GM19463 (cell line): ENCODE measurements around the gene E2F3.
A peak's percentile ranks its signal among the peaks of the same experiment; 100 is the strongest.
"Not testable (repeated sequence)": the region's sequence is repeated elsewhere in the genome, so short reads cannot be mapped to it uniquely, and the experiment has no call there.

ENCODE experiments used
- ATAC-seq: cut with Tn5 transposase; IDR thresholded peaks from one replicate; pipeline ENCODE4 v1.9.1; 2021; ENCODE audit warnings: mild to moderate bottlenecking, moderate library complexity; ENCODE audit not compliant: unreplicated experiment

E2F3 gene

DNA sequence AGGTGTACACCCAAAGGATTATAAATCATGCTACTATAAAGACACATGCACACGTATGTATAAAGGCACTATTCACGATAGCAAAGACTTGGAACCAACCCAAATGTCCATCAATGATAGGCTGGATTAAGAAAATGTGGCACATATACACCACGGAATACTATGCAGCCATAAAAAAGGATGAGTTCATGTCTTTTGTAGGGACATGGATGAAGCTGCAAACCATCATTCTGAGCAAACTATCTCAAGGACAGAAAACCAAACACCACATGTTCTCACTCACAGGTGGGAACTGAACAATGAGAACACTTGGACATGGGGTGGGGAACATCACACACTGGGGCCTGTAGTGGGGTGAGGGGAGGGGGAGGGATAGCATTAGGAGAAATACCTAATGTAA lies 123.5 kb downstream of the E2F3 start:
- ATAC-seq = not testable (repeated sequence)

DNA sequence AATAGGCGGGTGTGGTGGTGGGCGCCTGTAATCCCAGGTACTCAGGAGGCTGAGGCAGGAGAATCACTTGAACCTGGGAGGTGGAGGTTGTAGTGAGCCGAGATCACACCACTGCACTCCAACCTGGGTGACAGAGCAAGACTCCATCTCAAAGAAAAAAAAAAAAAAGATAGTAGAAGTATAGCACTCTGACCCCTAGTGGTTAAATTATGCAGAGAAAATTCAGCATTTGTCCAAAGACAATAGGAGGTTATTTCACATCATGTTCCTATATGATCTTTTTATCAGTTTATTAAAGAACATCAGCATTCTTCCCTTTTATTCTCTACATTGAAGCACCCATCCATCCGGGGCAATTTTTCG lies 127.4 kb downstream of the E2F3 start:
- not testable (repeated sequence) for ATAC-seq

DNA sequence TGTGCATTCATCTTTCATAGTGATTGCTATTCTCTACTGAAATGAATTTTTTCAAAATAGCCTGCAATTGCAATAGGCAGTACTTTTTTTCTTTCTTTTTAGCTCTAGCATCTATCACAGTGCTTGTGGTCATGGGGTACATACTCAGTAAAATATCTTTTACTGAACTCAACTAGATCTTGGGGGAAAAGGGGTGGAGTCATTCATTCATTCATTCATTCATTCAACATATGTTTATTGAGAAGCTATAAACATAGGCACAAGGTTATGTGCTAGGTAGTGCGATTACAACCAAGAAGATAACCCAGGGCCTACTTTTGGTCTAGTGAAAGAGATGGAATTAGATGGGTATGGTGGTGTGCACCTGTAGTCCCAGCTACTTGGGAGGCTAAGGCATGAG lies 131.2 kb downstream of the E2F3 start:
- no peak for ATAC-seq

DNA sequence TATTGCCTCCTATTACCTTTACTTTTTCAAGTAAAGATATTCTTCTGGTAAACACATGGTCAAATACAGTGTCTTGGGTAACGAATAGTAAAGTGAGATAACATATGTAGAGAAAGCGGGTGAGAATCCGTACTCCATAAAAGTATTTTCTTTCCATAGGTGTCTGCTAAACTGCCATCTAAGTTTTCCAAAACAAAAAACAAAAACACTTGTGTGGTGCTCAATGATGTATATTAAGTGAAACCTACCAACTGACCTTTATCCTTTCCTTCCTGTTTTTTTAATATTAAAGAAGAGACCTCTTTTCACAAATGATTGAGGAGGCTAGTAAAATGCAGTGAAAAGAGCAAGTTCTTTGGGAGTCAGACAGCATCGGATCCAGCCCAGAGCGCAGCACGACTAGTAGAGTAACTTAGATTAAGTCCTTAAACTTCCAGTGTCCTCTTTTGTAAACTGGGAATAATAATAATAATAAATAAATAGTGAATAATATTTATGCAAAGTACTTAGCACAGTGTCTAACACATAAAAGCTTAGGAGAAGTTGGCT lies 132.1 kb downstream of the E2F3 start:
- peak; percentile 5 for ATAC-seq

DNA sequence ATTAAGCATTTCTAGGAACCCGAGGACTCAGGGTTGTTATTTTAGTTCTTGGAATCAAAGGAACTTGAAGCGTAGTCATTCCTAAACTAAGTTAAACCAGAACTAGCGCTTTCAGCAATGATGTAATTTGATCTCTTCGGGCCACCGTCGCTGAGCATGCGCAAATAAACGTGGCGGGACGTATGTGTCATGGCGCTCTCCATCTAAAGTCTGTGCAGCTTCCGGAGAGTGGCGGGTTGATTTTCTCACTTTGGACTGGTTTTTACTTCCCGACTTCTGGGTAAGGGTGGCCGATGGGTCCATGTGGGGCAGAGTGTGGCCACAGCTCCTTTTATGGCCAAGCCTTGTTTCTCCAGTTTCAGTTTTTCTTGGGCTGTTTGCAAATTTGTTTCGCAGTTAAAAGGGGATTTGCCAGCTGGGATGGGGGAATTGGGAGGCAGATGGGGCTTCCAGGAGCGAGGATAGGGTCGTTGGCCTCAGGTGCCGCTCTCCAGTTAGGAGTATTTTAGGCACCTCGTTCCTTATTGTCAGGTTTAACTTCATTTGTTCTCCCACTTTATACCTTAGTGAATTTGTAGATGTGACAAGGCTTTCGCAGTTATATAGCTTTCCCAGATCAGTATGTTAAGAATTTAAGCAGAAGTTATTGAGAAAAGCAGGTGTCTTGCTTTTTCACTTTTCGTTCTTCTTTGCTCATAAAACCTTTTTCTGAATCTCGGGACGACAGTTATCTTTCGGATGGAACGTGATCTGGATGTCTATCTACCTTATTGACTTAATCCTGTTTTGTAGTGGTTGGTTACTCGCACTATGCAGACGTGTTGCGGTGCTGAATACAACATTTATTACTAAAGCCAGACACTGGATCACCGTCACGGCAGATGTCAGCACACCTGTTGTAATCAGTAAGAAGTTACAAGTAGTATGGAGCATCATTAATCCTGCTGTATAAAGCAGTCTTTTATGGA lies 132.9 kb downstream of the E2F3 start, which contains the start of gene CDKAL1:
Gene CDKAL1, plus strand, starts transcription at position 163 of the 968 bp plus-strand sequence. CDS start 11,894 bp downstream, outside the sequence.
- peak; percentile 84 for ATAC-seq

DNA sequence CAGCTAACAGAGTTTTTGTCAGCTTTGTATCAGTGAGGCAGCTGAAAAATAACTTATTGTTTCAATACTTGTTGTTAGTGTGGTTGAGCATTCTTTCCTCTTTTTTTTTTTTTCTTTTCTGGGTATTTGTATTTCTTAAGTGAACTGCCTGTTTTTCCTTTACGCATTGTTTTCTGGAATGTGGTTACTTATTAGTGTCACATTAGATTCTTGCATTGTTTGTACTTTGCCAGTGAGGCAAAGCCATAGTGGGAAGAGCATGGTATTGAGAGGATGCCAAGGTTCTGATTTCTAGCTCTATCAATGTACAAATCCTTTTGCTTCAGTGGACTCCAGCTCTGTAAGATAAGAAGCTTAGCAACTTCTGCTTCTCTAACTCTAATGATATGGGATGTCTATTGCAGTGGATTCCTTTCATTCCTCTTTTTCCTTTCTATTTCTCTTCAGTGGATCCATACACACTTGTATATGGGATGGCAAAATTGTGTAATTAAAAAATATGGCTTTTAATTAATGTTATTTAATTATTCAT lies 136.5 kb downstream of the E2F3 start:
- ATAC-seq = no peak

DNA sequence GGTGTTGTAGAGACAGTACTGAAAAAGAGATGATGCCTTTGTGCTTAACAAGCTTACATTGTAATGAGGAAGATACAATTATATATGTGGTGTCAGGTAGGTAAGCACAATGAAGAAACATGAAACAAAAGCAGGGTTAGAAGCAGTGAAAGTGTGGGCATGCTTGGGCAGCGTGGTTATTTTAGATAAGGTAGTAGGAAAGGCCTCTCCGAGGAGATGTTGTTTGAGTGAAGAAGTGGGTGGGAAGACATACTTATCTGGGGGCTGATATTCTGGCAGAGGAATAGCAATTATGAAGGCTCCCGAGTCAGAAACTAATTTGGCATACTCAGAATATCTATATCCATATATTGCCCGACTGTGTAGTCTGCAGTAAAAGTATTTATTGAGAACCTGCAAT lies 137.2 kb downstream of the E2F3 start:
- ATAC-seq = no peak

DNA sequence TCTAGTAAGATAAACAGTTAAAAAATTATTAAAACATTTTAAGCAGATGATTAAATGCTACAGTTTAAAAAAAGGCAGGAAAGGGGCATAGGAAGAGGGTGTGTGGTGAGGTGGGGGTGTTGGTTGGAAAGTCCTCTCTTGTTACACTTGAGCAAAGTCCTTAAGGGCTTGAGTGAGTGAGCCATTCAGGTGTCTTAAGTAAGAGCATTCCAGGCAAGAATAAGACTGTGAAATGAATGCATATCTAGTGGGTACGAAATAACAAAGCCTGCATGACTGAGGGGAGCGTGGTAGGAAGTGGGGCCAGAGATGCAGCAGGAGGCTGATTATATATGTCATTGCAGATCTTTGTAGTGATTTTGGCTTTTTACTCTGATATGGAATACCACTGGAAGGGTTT lies 137.7 kb downstream of the E2F3 start:
- no peak for ATAC-seq

DNA sequence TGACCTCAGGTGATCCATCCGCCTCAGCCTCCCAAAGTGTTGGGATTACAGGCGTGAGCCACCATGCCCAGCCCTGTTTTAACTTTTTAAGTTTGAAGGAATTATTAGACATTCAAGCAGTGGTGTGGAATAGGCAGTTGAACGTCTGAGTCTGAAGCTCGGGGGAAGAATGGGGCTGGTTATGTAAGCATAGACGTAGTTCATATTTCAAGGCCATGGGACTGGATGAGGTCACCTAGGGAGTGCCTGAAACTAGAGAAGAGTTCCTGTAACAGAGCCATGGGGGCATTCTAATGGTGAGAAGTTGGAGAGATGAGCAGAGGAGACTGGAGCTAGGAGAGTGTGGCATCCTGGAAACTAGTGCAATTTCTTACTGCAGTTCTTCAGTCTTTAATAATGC lies 139.0 kb downstream of the E2F3 start:
- ATAC-seq = no peak

DNA sequence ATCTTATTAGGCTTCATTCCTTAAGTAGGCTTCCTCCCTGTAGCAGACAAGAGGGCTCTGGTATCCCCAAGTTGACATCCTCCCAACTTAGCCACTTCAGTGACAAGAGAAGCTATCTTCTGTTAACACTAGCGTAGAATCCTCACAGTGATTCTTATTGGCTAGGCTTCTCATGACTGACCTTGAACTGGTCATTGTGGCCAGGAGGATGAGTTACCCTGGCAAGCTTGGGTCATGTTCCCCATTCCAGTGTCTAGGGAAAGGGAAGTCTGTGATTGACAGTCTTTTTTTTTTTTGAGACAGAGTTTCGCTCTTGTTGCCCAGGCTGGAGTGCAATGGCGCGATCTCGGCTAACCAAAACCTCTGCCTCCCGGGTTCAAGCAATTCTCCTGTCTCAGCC lies 139.7 kb downstream of the E2F3 start:
- no peak for ATAC-seq

DNA sequence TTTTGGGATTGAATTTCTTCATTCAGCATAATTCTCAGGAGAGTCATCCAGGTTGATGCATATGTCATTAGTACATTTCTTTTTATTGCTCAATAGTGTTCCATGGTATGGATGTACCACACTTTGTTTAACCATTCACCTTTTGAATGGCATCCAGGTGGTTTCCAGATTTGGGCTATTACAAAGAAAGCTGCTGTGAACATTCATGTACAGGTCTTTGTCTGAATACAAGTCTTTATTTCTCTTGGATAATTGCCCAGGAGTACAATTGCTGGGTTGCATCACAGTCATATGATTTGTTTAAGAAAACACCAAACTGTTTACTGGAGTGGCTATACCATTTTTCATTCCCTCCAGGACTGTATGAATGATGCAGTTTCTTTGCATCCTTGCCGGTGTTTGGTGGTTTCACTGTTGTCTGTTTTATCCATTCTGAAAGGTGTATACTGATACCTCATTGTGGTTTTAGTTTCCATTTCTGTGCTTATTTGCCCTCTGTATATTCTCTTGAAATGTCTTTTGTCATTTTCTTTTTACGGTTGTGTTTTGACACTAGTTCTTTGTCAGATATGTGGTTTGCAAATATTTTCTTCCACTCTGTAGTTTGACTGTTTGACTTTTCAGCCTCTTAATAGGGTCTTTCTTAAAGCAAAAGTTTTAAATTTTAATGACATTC lies 141.4 kb downstream of the E2F3 start:
- peak; percentile 99 for ATAC-seq
